Astrocyte (in vitro differentiated cells and primary cell): ENCODE measurements around the gene KRTAP5-5. TPM values are rescaled to one million over a fixed set of nuclear protein-coding genes. Genes with fewer than 3 reads are reported as not detected.

Experiments
- DNase-seq: peaks from one replicate; pipeline ENCODE4 v3.0.0-alpha.2; 2010; ENCODE audit warnings: low read depth
- FAIRE-seq: peaks from 2 replicates; lab custom pipeline; 2011; peaks lifted over from hg19 to GRCh38; lab: Jason Lieb, UNC
- H2AFZ ChIP-seq: 2 replicates; pipeline ENCODE4 v1.6.0; 2012; ENCODE audit warnings: low read depth, low read length, inconsistent platforms
- H3K27ac ChIP-seq: 2 replicates; pipeline ENCODE4 v1.5.1; 2011; ENCODE audit warnings: low read depth, low read length, inconsistent platforms
- H3K27me3 ChIP-seq: 2 replicates; pipeline ENCODE4 v1.6.0; 2011; ENCODE audit warnings: low read length, inconsistent platforms; ENCODE audit not compliant: insufficient read depth
- H3K36me3 ChIP-seq: 2 replicates; pipeline ENCODE4 v1.5.1; 2011; ENCODE audit warnings: low read length, inconsistent platforms; ENCODE audit not compliant: insufficient read depth
- H3K4me1 ChIP-seq: 2 replicates; pipeline ENCODE4 v1.5.1; 2011; ENCODE audit warnings: low read length, inconsistent platforms; ENCODE audit not compliant: insufficient read depth
- H3K4me2 ChIP-seq: 2 replicates; pipeline ENCODE4 v1.6.0; 2012; ENCODE audit warnings: low read length, inconsistent platforms
- H3K4me3 ChIP-seq: 2 replicates; pipeline ENCODE4 v1.5.1; 2011; ENCODE audit warnings: low read depth, mild to moderate bottlenecking, low read length, inconsistent platforms; ENCODE audit not compliant: insufficient read depth
- H3K79me2 ChIP-seq: 2 replicates; pipeline ENCODE4 v1.6.0; 2012; ENCODE audit warnings: mild to moderate bottlenecking, low read length, inconsistent platforms; ENCODE audit not compliant: insufficient read depth
- H3K9ac ChIP-seq: 2 replicates; pipeline ENCODE4 v1.6.0; 2012; ENCODE audit warnings: mild to moderate bottlenecking, low read length, inconsistent platforms
- H3K9me3 ChIP-seq: 2 replicates; pipeline ENCODE4 v1.5.1; 2012; ENCODE audit warnings: low read depth, mild to moderate bottlenecking, low read length, inconsistent platforms; ENCODE audit not compliant: insufficient read depth
- H4K20me1 ChIP-seq: 2 replicates; pipeline ENCODE4 v1.6.0; 2012; ENCODE audit warnings: low read length, inconsistent platforms; ENCODE audit not compliant: insufficient read depth
- H3K27ac Mint-ChIP-seq: one replicate; pipeline ENCODE4 v1.8.0; 2021; ENCODE audit warnings: mild to moderate bottlenecking, mixed read lengths; ENCODE audit not compliant: unreplicated experiment
- H3K27me3 Mint-ChIP-seq: one replicate; pipeline ENCODE4 v1.8.0; 2021; ENCODE audit warnings: low read depth, mixed read lengths; ENCODE audit not compliant: unreplicated experiment
- H3K36me3 Mint-ChIP-seq: one replicate; pipeline ENCODE4 v1.8.0; 2021; ENCODE audit warnings: low read depth, mixed read lengths; ENCODE audit not compliant: unreplicated experiment
- H3K4me1 Mint-ChIP-seq: one replicate; pipeline ENCODE4 v1.8.0; 2021; ENCODE audit warnings: low read depth, mixed read lengths; ENCODE audit not compliant: unreplicated experiment
- H3K4me3 Mint-ChIP-seq: one replicate; pipeline ENCODE4 v1.8.0; 2021; ENCODE audit warnings: mild to moderate bottlenecking, moderate library complexity, mixed read lengths; ENCODE audit not compliant: unreplicated experiment
- H3K9me3 Mint-ChIP-seq: one replicate; pipeline ENCODE4 v1.8.0; 2021; ENCODE audit warnings: mild to moderate bottlenecking, mixed read lengths; ENCODE audit not compliant: unreplicated experiment
- CTCF ChIP-seq: IDR thresholded peaks from 2 replicates; pipeline ENCODE4 v1.5.1; 2011; ENCODE audit warnings: low read depth, mild to moderate bottlenecking, inconsistent platforms, low read length, moderate library complexity; ENCODE audit not compliant: insufficient read depth
- EZH2 ChIP-seq: IDR thresholded peaks from 2 replicates; pipeline ENCODE4 v1.6.1; 2012; ENCODE audit warnings: mild to moderate bottlenecking, low read length, inconsistent platforms; ENCODE audit not compliant: insufficient read depth
- total RNA-seq: library from RNA; stranded (reverse); gene quantifications from 2 replicates; pipeline ENCODE4 v1.2.1, GENCODE V29; 2021

KRTAP5-5 gene
- total RNA-seq, 1 donor from 2014 or later, result not detected

GRCh38 chr11:1632053-1632714 is 2.6 kb downstream of the KRTAP5-5 start:
- no peak overlapping the region for H3K27ac ChIP-seq
- H3K27ac Mint-ChIP-seq, result no peak overlapping the region

GRCh38 chr11:1633864-1634263 is 4.3 kb downstream of the KRTAP5-5 start:
- H3K9me3 Mint-ChIP-seq, result peaks cover 3% of the 10 kb centered on the region
- Histone ChIP-seq H3K4me2 (no peak overlapping the region), H4K20me1 (no peaks in the 10 kb centered on the region), H2AFZ (no peak overlapping the region), H3K4me3 (no peak overlapping the region), H3K27ac (no peak overlapping the region), H3K4me1 (no peaks in the 10 kb centered on the region), H3K9me3 (no peaks in the 10 kb centered on the region), H3K36me3 (no peaks in the 10 kb centered on the region), H3K79me2 (no peaks in the 10 kb centered on the region), H3K27me3 (peaks cover 31% of the 10 kb centered on the region), H3K9ac (no peak overlapping the region)
- H3K36me3 Mint-ChIP-seq, result no peaks in the 10 kb centered on the region
- no peak overlapping the region for H3K4me3 Mint-ChIP-seq
- H3K27ac Mint-ChIP-seq, result no peak overlapping the region
- H3K27me3 Mint-ChIP-seq, result peaks cover 70% of the 10 kb centered on the region
- DNase-seq, result no peak
- no peak for FAIRE-seq
- peaks cover 9% of the 10 kb centered on the region for H3K4me1 Mint-ChIP-seq
- no peak for TF ChIP-seq CTCF
- TF ChIP-seq EZH2, result no peak

More at GRCh38 chr11:1632053-1632714, 2.6 kb downstream of the KRTAP5-5 start:
- Histone ChIP-seq H3K27me3 (peaks cover 42% of the 10 kb centered on the region), H3K9ac (no peak overlapping the region), H3K9me3 (no peaks in the 10 kb centered on the region), H4K20me1 (no peaks in the 10 kb centered on the region), H3K4me3 (no peak overlapping the region), H3K79me2 (no peaks in the 10 kb centered on the region), H3K4me2 (no peak overlapping the region), H2AFZ (no peak overlapping the region), H3K4me1 (no peaks in the 10 kb centered on the region), H3K36me3 (no peaks in the 10 kb centered on the region)
- Mint-ChIP-seq H3K9me3 (peaks cover 3% of the 10 kb centered on the region), H3K4me1 (peaks cover 9% of the 10 kb centered on the region), H3K36me3 (no peaks in the 10 kb centered on the region), H3K27me3 (peaks cover 75% of the 10 kb centered on the region), H3K4me3 (no peak overlapping the region)
- FAIRE-seq (no peak), DNase-seq (no peak)
- no peak for TF ChIP-seq CTCF
- TF ChIP-seq EZH2, result no peak

DNA sequence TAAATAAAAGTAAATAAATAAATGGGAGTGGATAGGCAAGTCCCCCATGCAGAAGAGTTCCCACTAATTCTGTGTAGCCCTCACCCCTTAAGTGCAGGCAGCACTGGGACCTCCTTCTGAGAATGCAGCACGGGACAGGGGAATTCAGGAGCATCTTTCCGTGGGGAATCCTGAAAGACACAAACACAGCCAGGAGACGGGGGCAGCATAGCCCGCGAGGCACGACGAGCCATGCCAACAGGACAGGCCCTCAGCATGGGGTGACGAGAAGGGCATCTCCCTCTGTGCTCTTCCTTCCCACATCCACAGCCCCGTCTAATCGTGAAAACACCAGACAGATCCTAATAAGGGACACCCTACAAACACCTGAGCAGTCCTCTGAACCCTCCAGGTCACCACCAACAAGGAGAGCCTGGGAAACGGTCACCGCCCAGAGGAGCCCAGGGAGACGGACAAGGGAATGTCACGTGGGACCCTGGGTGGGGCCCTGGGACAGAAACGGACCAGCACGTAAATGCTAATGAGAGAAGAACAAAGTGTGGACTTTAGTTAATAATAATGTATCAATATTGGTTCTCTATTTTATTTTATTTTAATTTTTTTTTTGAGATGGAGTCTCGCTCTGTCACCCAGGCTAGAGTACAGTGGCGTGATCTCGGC is 6.8 kb downstream of the KRTAP5-5 start:
- H3K4me1 Mint-ChIP-seq, result peaks cover 6% of the 10 kb centered on the region
- peaks cover 74% of the 10 kb centered on the region for H3K27me3 Mint-ChIP-seq

More for the DNA sequence above, 6.8 kb downstream of the KRTAP5-5 start:
- Histone ChIP-seq H3K79me2 (no peaks in the 10 kb centered on the region), H3K4me2 (no peak overlapping the region), H3K9ac (no peak overlapping the region), H3K4me1 (no peaks in the 10 kb centered on the region), H3K9me3 (no peaks in the 10 kb centered on the region), H3K27me3 (peaks cover 29% of the 10 kb centered on the region), H3K36me3 (no peaks in the 10 kb centered on the region), H3K27ac (no peak overlapping the region), H4K20me1 (no peaks in the 10 kb centered on the region), H2AFZ (no peak overlapping the region), H3K4me3 (no peak overlapping the region)
- no peak for DNase-seq
- TF ChIP-seq EZH2 (no peak), CTCF (no peak)
- no peaks in the 10 kb centered on the region for H3K36me3 Mint-ChIP-seq
- H3K27ac Mint-ChIP-seq, result no peak overlapping the region
- no peak for FAIRE-seq
- H3K9me3 Mint-ChIP-seq, result peaks cover 3% of the 10 kb centered on the region
- no peak overlapping the region for H3K4me3 Mint-ChIP-seq
